ENCODE measurements around the gene YPEL1.
"Not testable (repeated sequence)": the region's sequence is repeated elsewhere in the genome, so short reads cannot be mapped to it uniquely, and the experiment has no call there.

Gene YPEL1

GRCh38 chr22:21755851-21756284, 20.3 kb upstream of the YPEL1 start:
- Histone ChIP-seq H3K27me3 (no peaks in the 10 kb centered on the region), H3K4me2 (peak overlapping the region; percentile 85), H3K4me3 (no peak overlapping the region), H3K9ac (peak overlapping the region; percentile 76), H3K4me1 (peaks cover 55% of the 10 kb centered on the region), H3K36me3 (peaks cover 35% of the 10 kb centered on the region), H4K20me1 (no peaks in the 10 kb centered on the region), H3K27ac (peak overlapping the region; percentile 78), H3K9me3 (no peaks in the 10 kb centered on the region)
- TF ChIP-seq Cebpa-rat (IDR thresholded peaks at IDR 0.05): no peak

DNA sequence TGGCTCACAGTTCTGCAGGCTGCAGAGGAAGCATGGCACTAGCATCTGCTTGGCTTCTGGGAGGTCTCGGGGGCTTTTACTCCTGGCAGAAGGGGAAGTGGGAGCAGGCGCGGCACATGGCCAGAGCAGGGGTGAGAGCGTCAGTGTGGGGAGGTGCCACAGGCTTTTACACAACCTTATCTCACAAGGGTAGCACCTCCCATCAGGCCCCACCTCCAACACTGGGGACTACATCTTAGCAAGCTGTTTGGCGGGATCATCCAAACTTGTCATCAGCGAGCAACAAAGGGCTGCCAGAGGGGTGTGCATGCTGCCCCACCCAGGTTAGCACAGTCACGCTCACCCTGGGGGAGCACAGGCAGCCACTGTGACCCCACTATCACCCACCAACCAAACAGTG, 18.9 kb upstream of the YPEL1 start:
- Histone ChIP-seq H4K20me1 (no peaks in the 10 kb centered on the region), H3K4me2 (peak overlapping the region; percentile 85), H3K36me3 (peaks cover 29% of the 10 kb centered on the region), H3K4me1 (peaks cover 51% of the 10 kb centered on the region), H3K27ac (peak overlapping the region; percentile 78), H3K27me3 (no peaks in the 10 kb centered on the region), H3K4me3 (peak overlapping the region; percentile 47), H3K9me3 (no peaks in the 10 kb centered on the region), H3K9ac (peak overlapping the region; percentile 76)
- no peak for TF ChIP-seq Cebpa-rat (IDR thresholded peaks at IDR 0.05)

DNA sequence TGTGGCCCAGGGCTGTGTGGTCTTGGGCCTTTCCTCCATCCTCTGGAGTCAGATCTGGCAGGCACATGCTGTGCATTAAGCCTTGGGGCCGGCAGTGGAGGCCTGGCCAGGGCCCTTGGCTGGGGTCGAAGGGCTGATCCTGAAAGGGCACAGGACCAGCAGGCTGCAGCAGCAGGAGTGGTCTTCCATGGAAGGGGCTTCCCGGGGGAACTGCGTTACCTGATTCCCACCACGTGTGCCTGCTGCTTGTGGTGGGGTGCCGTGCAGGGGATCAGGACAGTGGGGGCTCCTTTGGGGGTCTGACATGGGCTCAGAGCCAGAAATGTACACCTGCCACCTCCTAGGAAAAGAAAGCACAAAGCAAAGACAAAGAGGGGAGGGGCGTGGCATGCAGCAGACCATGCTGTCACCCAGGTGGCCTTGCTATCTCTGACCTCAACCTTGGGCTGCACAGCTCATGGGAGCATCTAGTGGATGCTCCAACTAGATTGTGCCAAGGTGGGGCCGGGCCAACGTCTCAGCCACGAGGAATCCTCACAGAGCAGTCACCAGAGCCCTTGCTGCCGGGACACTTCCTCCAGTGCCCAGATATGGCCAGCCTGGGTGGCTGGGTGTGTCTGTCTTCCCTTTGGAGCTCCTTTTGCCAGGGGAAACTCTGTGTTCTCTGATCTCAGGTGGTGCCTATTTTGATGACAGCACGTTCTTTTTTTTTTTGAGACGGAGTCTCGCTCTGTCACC, 17.9 kb upstream of the YPEL1 start:
- no peaks in the 10 kb centered on the region for H4K20me1 ChIP-seq
- H3K4me1 ChIP-seq: peaks cover 51% of the 10 kb centered on the region
- peaks cover 19% of the 10 kb centered on the region for H3K36me3 ChIP-seq
- no peaks in the 10 kb centered on the region for H3K27me3 ChIP-seq
- TF ChIP-seq Cebpa-rat (IDR thresholded peaks at IDR 0.05): no peak
- H3K4me3 ChIP-seq: no peak overlapping the region
- no peaks in the 10 kb centered on the region for H3K9me3 ChIP-seq
- 0 out of 2 replicates have a peak overlapping the region, but pooled peaks have one; percentile 13 for H3K9ac ChIP-seq
- H3K4me2 ChIP-seq: peak overlapping the region; percentile 85
- H3K27ac ChIP-seq: peak overlapping the region; percentile 56

GRCh38 chr22:21752276-21752675, 16.7 kb upstream of the YPEL1 start:
- TF ChIP-seq Cebpa-rat (IDR thresholded peaks at IDR 0.05): no peak
- H3K9me3 ChIP-seq: no peaks in the 10 kb centered on the region
- no peak overlapping the region for H3K4me3 ChIP-seq
- no peak overlapping the region for H3K27ac ChIP-seq
- H4K20me1 ChIP-seq: no peaks in the 10 kb centered on the region
- H3K9ac ChIP-seq: no peak overlapping the region
- H3K27me3 ChIP-seq: no peaks in the 10 kb centered on the region
- H3K36me3 ChIP-seq: peaks cover 6% of the 10 kb centered on the region
- peaks cover 48% of the 10 kb centered on the region for H3K4me1 ChIP-seq
- no peak overlapping the region for H3K4me2 ChIP-seq

DNA sequence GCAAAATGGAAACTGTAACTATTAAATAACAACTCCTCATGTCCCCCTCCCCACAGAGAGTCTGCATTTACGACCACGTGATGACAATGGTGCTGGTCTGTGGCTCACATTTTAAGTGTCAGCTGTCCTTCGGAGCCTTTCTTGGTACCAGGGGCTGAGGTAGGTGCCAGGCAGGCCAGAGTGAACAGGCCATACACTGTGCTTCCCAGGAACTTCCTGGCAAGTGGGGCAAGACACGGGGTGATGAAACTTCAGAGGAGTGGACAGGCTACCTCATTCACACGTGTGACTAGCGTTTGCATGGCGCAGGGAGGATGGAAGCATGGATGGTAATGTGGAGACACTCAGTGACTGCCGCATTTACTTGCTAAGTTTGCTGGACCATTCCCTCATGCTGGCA, 10.4 kb upstream of the YPEL1 start:
- H3K9me3 ChIP-seq: no peaks in the 10 kb centered on the region
- H3K27ac ChIP-seq: no peak overlapping the region
- H3K27me3 ChIP-seq: no peaks in the 10 kb centered on the region
- no peaks in the 10 kb centered on the region for H4K20me1 ChIP-seq
- H3K36me3 ChIP-seq: no peaks in the 10 kb centered on the region
- peaks cover 12% of the 10 kb centered on the region for H3K4me1 ChIP-seq
- H3K9ac ChIP-seq: no peak overlapping the region
- no peak for TF ChIP-seq Cebpa-rat (IDR thresholded peaks at IDR 0.05)
- no peak overlapping the region for H3K4me3 ChIP-seq
- no peak overlapping the region for H3K4me2 ChIP-seq

- H3K9me3 ChIP-seq, H3K27ac ChIP-seq, H3K9ac ChIP-seq, H3K27me3 ChIP-seq, H3K4me3 ChIP-seq, H4K20me1 ChIP-seq, H3K4me2 ChIP-seq, H3K36me3 ChIP-seq: not testable (repeated sequence)
- H3K4me1 ChIP-seq: peaks cover 21% of the 10 kb centered on the region
Measured at GRCh38 chr22:21744917-21745316, 9.3 kb upstream of the YPEL1 start.

DNA sequence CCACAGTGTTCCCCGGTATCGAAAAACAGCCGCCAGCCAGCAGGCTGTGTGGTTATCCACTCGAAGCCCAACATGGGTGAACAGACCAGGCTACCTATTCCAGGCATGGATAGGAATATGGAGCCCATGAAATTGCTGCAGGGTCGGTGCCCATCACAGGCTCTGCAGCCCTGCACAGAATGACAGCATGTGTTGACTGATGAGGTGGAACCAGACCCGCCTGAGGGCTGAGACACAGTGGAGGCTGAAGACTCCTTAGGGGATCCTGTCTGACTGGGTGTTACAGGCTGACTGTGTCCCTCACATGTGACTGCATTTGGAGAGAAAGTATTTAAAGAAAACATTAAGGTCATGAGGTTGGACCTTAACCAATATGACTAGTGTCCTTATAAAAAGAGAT, 6.2 kb upstream of the YPEL1 start:
- Histone ChIP-seq H4K20me1 (no peaks in the 10 kb centered on the region), H3K27ac (0 out of 2 replicates have a peak overlapping the region, but pooled peaks have one; percentile 26), H3K4me3 (no peak overlapping the region), H3K36me3 (no peaks in the 10 kb centered on the region), H3K9me3 (no peaks in the 10 kb centered on the region), H3K4me1 (peaks cover 52% of the 10 kb centered on the region), H3K9ac (no peak overlapping the region), H3K4me2 (peak overlapping the region; percentile 49), H3K27me3 (no peaks in the 10 kb centered on the region)
- no peak for TF ChIP-seq Cebpa-rat (IDR thresholded peaks at IDR 0.05)

- Histone ChIP-seq H3K4me1 (peaks cover 59% of the 10 kb centered on the region), H4K20me1 (no peaks in the 10 kb centered on the region), H3K4me2 (peak overlapping the region; percentile 49), H3K27ac (0 out of 2 replicates have a peak overlapping the region, but pooled peaks have one; percentile 26), H3K4me3 (no peak overlapping the region), H3K27me3 (no peaks in the 10 kb centered on the region), H3K9me3 (peaks cover 6% of the 10 kb centered on the region), H3K36me3 (no peaks in the 10 kb centered on the region), H3K9ac (no peak overlapping the region)
- TF ChIP-seq Cebpa-rat (IDR thresholded peaks at IDR 0.05): no peak
Measured at GRCh38 chr22:21741059-21741458, 5.5 kb upstream of the YPEL1 start.

DNA sequence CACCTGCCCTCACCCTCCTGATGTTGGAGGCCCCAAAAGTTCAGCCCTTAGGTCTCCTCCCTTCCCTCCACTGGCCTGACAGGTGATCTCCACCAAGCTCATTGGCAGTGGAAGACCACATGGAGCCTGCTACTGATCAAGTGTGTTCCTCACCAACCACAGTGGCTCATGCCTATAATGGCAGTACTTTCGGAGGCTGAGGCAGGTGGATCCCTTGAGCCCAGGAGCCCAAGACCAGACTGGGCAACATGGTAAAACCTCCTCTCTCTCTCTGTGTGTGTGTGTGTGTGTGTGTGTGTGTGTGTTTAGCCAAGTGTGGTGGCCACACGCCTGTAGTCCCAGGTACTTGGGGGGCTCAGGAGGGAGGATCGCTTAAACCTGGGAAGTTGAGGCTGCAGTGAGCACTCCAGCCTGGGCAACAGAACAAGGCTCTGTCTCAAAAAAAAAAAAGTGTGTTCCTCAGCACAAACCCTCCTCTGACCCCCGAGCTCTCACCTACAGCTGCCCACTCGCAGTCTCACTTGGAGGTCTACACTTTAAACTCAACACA, 4.3 kb upstream of the YPEL1 start:
- Histone ChIP-seq H4K20me1 (no peaks in the 10 kb centered on the region), H3K36me3 (no peaks in the 10 kb centered on the region), H3K4me3 (no peak overlapping the region), H3K4me2 (peak overlapping the region; percentile 54; the same call in 1 of the 2 replicates), H3K27ac (no peak overlapping the region), H3K9ac (no peak overlapping the region), H3K9me3 (peaks cover 7% of the 10 kb centered on the region), H3K4me1 (peaks cover 61% of the 10 kb centered on the region), H3K27me3 (no peaks in the 10 kb centered on the region)
- no peak for TF ChIP-seq Cebpa-rat (IDR thresholded peaks at IDR 0.05)

GRCh38 chr22:21738966-21739365, 3.4 kb upstream of the YPEL1 start:
- TF ChIP-seq Cebpa-rat (IDR thresholded peaks at IDR 0.05): no peak
- peak overlapping the region; percentile 40 for H3K27ac ChIP-seq
- peak overlapping the region; percentile 54 for H3K4me2 ChIP-seq
- no peaks in the 10 kb centered on the region for H4K20me1 ChIP-seq
- peaks cover 7% of the 10 kb centered on the region for H3K9me3 ChIP-seq
- H3K4me1 ChIP-seq: peaks cover 68% of the 10 kb centered on the region
- H3K36me3 ChIP-seq: no peaks in the 10 kb centered on the region
- H3K27me3 ChIP-seq: no peaks in the 10 kb centered on the region
- no peak overlapping the region for H3K9ac ChIP-seq
- H3K4me3 ChIP-seq: no peak overlapping the region

All from BLaER1 (cell line).